ENCODE measurements around the gene LYZL4.

Gene LYZL4

GRCh38 chr3:42371776-42372175 lies 38.6 kb downstream of the LYZL4 start:
- no peak for DNase-seq (ENCODE audit: low spot score)

GRCh38 chr3:42369832-42370231 lies 40.6 kb downstream of the LYZL4 start:
- no peak for DNase-seq (ENCODE audit: low spot score)

- DNase-seq (ENCODE audit: low spot score) = no peak
Observed at GRCh38 chr3:42369304-42369703, 41.1 kb downstream of the LYZL4 start.

- DNase-seq (ENCODE audit: low spot score) = no peak
Observed at GRCh38 chr3:42368861-42369260, 41.5 kb downstream of the LYZL4 start.

GRCh38 chr3:42367903-42368302 lies 42.5 kb downstream of the LYZL4 start:
- DNase-seq (ENCODE audit: low spot score) = no peak

GRCh38 chr3:42366550-42366949 lies 43.9 kb downstream of the LYZL4 start:
- no peak for DNase-seq (ENCODE audit: low spot score)

GRCh38 chr3:42357335-42357734 lies 53.1 kb downstream of the LYZL4 start:
- DNase-seq (ENCODE audit: low spot score) = no peak

- no peak for DNase-seq (ENCODE audit: low spot score)
Observed at GRCh38 chr3:42355612-42356011, 54.8 kb downstream of the LYZL4 start.

GRCh38 chr3:42353631-42354030 lies 56.8 kb downstream of the LYZL4 start:
- DNase-seq (ENCODE audit: low spot score) = no peak

- DNase-seq (ENCODE audit: low spot score) = no peak
Observed at GRCh38 chr3:42351207-42351606, 59.2 kb downstream of the LYZL4 start.

- DNase-seq (ENCODE audit: low spot score) = no peak
Observed at GRCh38 chr3:42349765-42350594, 60.4 kb downstream of the LYZL4 start.

GRCh38 chr3:42347928-42348327 lies 62.5 kb downstream of the LYZL4 start:
- DNase-seq (ENCODE audit: low spot score) = no peak
